Measurements from ENCODE around the gene UBXN11.

DNA sequence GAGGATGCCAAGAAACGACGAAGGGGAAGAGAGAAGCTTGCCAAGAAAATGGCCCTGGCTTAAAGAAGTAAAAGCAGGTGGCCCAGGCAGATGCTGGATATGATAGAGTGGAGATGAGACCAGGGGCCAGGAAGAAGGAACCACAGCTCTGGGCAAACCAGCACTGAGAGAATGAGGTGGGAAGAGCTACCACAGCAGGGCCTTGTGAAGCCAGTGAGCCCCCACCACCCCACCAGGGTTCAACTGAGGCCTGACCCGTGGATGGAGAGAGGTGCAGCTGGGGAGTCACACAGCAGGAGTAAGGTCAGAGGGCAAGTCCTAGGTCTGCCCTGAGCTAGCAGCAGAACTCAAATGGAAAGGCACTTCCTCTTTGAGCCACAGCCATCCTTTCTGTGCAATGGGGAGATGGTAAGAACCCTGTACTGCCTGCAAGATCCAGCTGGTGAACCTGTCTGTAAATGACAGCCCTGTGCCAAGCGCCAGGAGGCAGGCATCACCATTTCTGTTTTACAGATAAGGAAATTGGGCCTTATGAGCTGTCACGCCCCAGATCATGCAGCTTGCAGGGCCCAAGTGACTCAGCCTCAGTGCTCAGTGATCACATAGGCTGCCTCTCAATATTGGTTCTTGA, 18.0 kb downstream of the UBXN11 start:
- TF ChIP-seq TCF7L2 (IDR thresholded peaks at IDR 0.05; ENCODE audit: low read depth, low read length) (no peak), HMG20B (CRISPR knock-in tag; conservative IDR thresholded peaks at IDR 0.05) (no peak), EZH2 (conservative IDR thresholded peaks at IDR 0.05; ENCODE audit: low read depth, low read length) (no peak), MXI1 (IDR thresholded peaks at IDR 0.05; ENCODE audit: borderline replicate concordance, low read depth, low read length) (no peak), CHCHD3 (CRISPR knock-in tag; IDR thresholded peaks at IDR 0.05) (no peak), ZSCAN20 (CRISPR knock-in tag; IDR thresholded peaks at IDR 0.05; ENCODE audit: borderline replicate concordance) (no peak), SP1 (IDR thresholded peaks at IDR 0.05) (no peak), SP1 (CRISPR knock-in tag; IDR thresholded peaks at IDR 0.05) (no peak)
- TF ChIP-seq, protein P1, sequence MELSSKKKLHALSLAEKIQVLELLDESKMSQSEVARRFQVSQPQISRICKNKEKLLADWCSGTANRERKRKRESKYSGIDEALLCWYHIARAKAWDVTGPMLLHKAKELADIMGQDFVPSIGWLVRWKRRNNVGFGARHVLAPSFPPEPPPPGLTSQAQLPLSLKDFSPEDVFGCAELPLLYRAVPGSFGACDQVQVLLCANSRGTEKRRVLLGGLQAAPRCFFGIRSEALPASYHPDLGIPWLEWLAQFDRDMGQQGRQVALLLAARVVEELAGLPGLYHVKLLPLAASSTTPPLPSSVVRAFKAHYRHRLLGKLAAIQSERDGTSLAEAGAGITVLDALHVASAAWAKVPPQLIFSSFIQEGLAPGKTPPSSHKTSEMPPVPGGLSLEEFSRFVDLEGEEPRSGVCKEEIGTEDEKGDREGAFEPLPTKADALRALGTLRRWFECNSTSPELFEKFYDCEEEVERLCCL (CRISPR knock-in tag; IDR thresholded peaks at IDR 0.05; ENCODE audit: borderline replicate concordance) = no peak
- TF ChIP-seq, protein P2, sequence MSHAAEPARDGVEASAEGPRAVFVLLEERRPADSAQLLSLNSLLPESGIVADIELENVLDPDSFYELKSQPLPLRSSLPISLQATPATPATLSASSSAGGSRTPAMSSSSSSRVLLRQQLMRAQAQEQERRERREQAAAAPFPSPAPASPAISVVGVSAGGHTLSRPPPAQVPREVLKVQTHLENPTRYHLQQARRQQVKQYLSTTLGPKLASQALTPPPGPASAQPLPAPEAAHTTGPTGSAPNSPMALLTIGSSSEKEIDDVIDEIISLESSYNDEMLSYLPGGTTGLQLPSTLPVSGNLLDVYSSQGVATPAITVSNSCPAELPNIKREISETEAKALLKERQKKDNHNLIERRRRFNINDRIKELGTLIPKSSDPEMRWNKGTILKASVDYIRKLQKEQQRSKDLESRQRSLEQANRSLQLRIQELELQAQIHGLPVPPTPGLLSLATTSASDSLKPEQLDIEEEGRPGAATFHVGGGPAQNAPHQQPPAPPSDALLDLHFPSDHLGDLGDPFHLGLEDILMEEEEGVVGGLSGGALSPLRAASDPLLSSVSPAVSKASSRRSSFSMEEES (CRISPR knock-in tag; IDR thresholded peaks at IDR 0.05) = no peak
- TF ChIP-seq, protein P3, sequence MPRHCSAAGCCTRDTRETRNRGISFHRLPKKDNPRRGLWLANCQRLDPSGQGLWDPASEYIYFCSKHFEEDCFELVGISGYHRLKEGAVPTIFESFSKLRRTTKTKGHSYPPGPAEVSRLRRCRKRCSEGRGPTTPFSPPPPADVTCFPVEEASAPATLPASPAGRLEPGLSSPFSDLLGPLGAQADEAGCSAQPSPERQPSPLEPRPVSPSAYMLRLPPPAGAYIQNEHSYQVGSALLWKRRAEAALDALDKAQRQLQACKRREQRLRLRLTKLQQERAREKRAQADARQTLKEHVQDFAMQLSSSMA (CRISPR knock-in tag; IDR thresholded peaks at IDR 0.05) = no peak
